Stimulated activated effector memory CD8-positive, alpha-beta T cell treated with anti-CD3 and anti-CD28 coated beads, Interleukin-12 subunit alpha, Interleukin-12 subunit beta, amount 100 ng/mL, for 72 hours (primary cell): ENCODE measurements around the gene CNPY1.

Experiments
- ATAC-seq: fragments of 150-1000 bp; cut with Tn5 transposase; 2 replicates; pipeline ENCODE4 v1.10.0; 2021
- DNase-seq, 2 donors: peaks; one replicate each; pipeline ENCODE4 v3.0.0; 2021 to 2022; ENCODE audit warnings: low spot score in 2 of 2
- H3K27ac Mint-ChIP-seq: one replicate; pipeline ENCODE4 v1.8.0; 2022; ENCODE audit warnings: mild to moderate bottlenecking, mixed read lengths
- H3K36me3 Mint-ChIP-seq: one replicate; pipeline ENCODE4 v1.8.0; 2022; ENCODE audit warnings: mild to moderate bottlenecking, mixed read lengths
- H3K4me1 Mint-ChIP-seq: one replicate; pipeline ENCODE4 v1.8.0; 2022; ENCODE audit warnings: mixed read lengths
- H3K4me3 Mint-ChIP-seq: one replicate; pipeline ENCODE4 v1.8.0; 2022; ENCODE audit warnings: mild to moderate bottlenecking, mixed read lengths
- H3K9me3 Mint-ChIP-seq: one replicate; pipeline ENCODE4 v1.8.0; 2022; ENCODE audit warnings: mixed read lengths

The CNPY1 gene

GRCh38 chr7:155458111-155458877 is 88.1 kb downstream of the CNPY1 start, which contains the start of gene EN2:
Gene EN2, plus strand, starts transcription at chr7:155458129. Its CDS starts 249 bp downstream, at chr7:155458378.
- Mint-ChIP-seq H3K27ac (peak within 1 kb of the TSS; percentile 50), H3K9me3 (no peaks in the 10 kb centered on the region), H3K36me3 (peaks cover 12% of the 10 kb centered on the region), H3K4me1 (peaks cover 20% of the 10 kb centered on the region), H3K4me3 (peak within 1 kb of the TSS; percentile 65)
- DNase-seq (no peak), ATAC-seq (no peak)

- DNase-seq, result no peak
- Mint-ChIP-seq H3K27ac (no peak overlapping the region), H3K36me3 (peaks cover 12% of the 10 kb centered on the region), H3K4me3 (peak overlapping the region; percentile 65), H3K4me1 (peaks cover 20% of the 10 kb centered on the region), H3K9me3 (no peaks in the 10 kb centered on the region)
- no peak for ATAC-seq
Observed at GRCh38 chr7:155457544-155458110, 88.7 kb downstream of the CNPY1 start.

GRCh38 chr7:155456738-155457543 is 89.4 kb downstream of the CNPY1 start:
- H3K36me3 Mint-ChIP-seq, result peaks cover 12% of the 10 kb centered on the region
- no peaks in the 10 kb centered on the region for H3K9me3 Mint-ChIP-seq
- peak overlapping the region; percentile 50 for H3K27ac Mint-ChIP-seq
- H3K4me1 Mint-ChIP-seq, result peaks cover 20% of the 10 kb centered on the region
- H3K4me3 Mint-ChIP-seq, result peak overlapping the region; percentile 65
- no peak for DNase-seq
- ATAC-seq, result no peak

- Mint-ChIP-seq H3K4me1 (peaks cover 20% of the 10 kb centered on the region), H3K9me3 (no peaks in the 10 kb centered on the region), H3K4me3 (peak overlapping the region; percentile 65), H3K27ac (no peak overlapping the region), H3K36me3 (peaks cover 12% of the 10 kb centered on the region)
- ATAC-seq (no peak), DNase-seq (no peak)
Observed at GRCh38 chr7:155455776-155456737, 90.3 kb downstream of the CNPY1 start.

GRCh38 chr7:155455132-155455693 is 91.1 kb downstream of the CNPY1 start:
- Mint-ChIP-seq H3K4me3 (peak overlapping the region; percentile 18), H3K4me1 (peaks cover 24% of the 10 kb centered on the region)

GRCh38 chr7:155454183-155455112 is 91.9 kb downstream of the CNPY1 start:
- peaks cover 21% of the 10 kb centered on the region for H3K4me1 Mint-ChIP-seq
- DNase-seq, result no peak
- H3K4me3 Mint-ChIP-seq, result peak overlapping the region; percentile 18
- H3K27ac Mint-ChIP-seq, result no peak overlapping the region
- no peak for ATAC-seq
- peaks cover 10% of the 10 kb centered on the region for H3K36me3 Mint-ChIP-seq
- no peaks in the 10 kb centered on the region for H3K9me3 Mint-ChIP-seq

More at GRCh38 chr7:155455132-155455693, 91.1 kb downstream of the CNPY1 start:
- DNase-seq, result no peak
- peaks cover 12% of the 10 kb centered on the region for H3K36me3 Mint-ChIP-seq
- ATAC-seq, result no peak
- H3K27ac Mint-ChIP-seq, result no peak overlapping the region
- no peaks in the 10 kb centered on the region for H3K9me3 Mint-ChIP-seq

- Mint-ChIP-seq H3K27ac (no peak overlapping the region), H3K4me3 (no peak overlapping the region), H3K36me3 (peaks cover 6% of the 10 kb centered on the region), H3K4me1 (peaks cover 16% of the 10 kb centered on the region), H3K9me3 (no peaks in the 10 kb centered on the region)
- ATAC-seq (no peak), DNase-seq (no peak)
Observed at GRCh38 chr7:155453296-155454182, 92.8 kb downstream of the CNPY1 start.

GRCh38 chr7:155452505-155453295 is 93.7 kb downstream of the CNPY1 start:
- Mint-ChIP-seq H3K27ac (no peak overlapping the region), H3K4me1 (peaks cover 23% of the 10 kb centered on the region)

GRCh38 chr7:155451840-155452239 is 94.5 kb downstream of the CNPY1 start:
- DNase-seq (no peak), ATAC-seq (no peak)
- Mint-ChIP-seq H3K4me1 (peaks cover 22% of the 10 kb centered on the region), H3K27ac (no peak overlapping the region), H3K4me3 (no peak overlapping the region), H3K36me3 (peaks cover 12% of the 10 kb centered on the region), H3K9me3 (no peaks in the 10 kb centered on the region)

More at GRCh38 chr7:155452505-155453295, 93.7 kb downstream of the CNPY1 start:
- ATAC-seq, result no peak
- Mint-ChIP-seq H3K36me3 (peaks cover 7% of the 10 kb centered on the region), H3K4me3 (no peak overlapping the region), H3K9me3 (no peaks in the 10 kb centered on the region)
- no peak for DNase-seq
